Measurements from ENCODE around the gene SERINC5.

The SERINC5 gene

DNA sequence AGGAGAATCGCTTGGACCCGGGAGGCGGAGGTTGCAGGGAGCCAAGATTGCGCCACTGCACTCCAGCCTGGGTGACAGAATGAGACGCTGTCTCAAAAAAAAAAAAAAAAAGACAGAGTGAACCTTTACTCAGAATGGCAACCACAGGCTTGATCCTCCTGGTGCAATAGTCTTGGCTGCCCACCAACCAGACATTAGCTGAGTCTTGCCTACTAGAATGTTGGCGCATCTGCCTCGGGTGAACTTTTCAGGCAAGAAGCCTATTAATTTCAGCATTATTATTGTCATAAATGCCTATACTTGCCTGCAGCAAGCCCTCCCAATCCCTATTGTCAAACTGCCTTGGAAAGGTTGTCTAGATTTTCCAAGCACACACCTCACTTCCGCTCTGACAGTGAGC is 4.2 kb downstream of the SERINC5 start:
- DNase-seq, result no peak

DNA sequence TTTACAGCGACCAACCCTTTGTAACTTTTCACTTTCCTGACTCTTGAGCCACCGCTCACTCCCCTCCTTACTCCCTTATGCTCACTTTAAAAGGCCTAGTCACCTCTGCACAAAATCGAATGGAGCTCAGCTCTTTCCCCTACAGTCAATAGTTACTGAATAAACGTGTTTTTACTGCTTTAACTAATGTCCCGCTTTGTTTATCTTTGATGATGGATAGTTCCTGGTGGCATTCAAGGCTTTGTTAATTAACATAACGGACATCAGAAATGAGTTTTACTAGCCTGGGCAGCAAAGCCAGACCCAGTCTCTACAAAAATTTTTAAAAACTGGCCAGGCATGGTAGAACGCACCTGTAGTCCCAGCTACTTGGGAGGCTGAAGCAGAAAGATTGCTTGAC is 5.0 kb downstream of the SERINC5 start:
- DNase-seq, result no peak

DNA sequence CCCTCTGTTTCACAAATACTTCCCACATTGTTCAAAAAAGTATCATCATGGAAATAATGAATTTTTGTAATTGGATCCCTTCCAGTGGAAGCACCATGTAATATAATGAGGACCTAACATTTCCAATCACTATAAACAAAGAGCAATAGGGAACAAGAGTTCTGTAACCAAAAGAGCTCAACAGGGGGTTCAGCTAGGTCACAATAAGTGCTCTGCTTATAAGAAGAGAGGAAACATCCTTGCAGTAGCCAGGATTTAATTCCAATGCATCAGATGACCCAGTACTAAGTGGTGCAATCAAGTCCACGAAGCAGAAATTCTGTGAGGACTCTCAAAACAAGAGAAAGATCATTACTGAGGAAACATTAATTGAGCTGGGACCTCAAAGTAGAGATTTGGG is 5.9 kb downstream of the SERINC5 start:
- DNase-seq, result no peak

DNA sequence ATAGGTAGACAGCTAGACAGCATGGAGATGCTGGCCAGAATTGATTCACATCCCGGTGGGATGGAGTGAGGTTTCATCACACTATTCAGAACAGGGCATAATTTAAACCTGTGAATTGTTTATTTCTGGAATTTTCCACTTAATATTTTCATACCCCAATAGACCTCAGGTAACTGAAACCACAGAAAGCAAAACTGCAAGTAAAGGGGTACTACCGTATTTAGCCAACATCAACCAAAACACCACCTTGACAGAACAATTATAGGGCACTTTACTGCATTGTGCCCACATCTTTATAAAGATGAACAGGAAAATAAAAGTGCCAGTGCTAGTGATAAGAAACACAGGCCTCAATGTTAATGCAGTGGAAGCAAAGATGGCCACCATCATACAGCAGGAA is 7.5 kb downstream of the SERINC5 start:
- DNase-seq, result no peak

DNA sequence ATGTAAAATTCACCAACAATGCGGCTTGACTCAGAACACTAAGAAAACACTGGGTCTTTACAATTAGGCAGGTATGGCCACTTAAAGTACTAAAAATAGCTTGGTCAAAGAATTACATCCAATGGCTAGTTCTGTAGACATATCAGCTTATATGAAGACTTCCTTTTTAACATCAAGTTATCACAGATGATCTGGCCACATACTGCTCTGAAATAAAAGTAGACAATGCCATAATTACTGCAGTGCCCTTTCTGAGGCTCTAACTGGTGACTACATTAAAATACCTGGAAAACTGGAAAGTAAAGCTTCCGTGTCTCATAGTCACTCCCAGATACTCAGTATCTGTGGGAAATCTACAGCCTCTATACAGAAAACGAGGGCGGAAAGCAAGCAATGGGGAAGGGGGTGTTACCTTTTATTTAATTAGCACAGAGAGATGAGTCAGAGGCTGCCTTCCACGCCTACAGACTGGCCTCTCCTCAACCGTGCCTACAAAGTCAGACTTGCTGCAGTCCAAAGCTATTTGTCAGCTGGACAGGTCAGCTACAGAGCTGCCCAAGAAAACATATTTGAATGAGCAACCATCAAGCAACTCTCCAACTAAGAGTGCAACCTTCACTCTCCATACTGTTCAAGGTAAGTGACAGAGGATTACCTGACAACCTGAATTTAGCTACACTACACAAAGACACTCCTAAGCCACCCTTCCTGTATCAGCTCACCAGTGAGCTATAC is 8.7 kb downstream of the SERINC5 start:
- peak; percentile 54 for DNase-seq

DNA sequence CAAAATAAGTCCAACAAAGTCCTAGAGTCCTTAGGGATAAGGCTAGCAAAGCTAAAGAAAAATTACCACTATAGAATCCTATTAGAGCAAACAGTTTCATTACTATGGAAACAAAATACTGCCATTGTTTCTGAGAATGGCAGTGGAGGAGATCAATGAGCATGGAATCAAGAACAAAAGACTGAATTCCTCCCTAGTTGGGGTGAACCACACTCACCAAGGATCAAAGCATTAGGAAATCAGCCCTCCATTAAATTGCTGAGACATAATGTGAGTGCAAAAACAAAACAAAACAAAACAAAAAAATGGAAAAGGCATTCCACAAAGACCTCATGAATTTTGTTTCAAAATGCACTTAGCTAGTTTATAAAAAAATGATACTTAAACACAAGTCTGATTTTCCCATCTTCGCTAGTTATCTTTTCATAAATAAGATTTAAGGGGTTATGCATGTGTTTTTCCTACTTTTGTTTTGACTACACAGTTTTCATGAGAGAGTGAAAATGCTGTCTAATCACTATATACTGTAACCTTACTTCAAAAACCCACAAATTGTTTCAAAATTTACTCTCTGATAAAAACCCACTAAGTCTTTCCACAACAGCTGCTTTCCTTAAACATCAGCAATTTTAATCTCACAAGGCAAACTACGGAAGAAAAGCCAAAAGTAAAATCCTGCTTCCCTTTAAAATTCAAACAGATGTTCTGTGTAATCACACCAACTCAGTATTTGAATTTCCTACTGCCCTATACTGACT is 9.7 kb downstream of the SERINC5 start:
- no peak for DNase-seq

DNA sequence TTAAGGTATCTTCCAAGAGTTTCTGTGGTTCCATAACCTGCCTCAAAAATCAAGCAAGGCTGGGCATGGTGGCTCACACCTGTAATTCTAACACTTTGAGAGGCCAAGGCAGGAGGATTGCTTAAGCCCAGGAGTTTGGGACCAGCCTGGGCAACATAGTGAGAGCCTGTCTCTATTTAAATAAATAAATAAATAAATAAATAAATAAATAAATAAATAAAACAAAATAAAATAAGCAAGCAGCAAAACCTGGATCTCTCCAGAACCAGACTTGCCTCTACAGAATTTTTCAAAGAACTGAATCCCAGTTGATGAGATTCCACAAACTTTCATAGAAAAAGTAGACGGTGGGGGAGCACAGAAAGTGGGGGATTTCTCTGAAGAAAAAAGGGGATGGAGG is 12.3 kb downstream of the SERINC5 start:
- DNase-seq, result no peak

DNA sequence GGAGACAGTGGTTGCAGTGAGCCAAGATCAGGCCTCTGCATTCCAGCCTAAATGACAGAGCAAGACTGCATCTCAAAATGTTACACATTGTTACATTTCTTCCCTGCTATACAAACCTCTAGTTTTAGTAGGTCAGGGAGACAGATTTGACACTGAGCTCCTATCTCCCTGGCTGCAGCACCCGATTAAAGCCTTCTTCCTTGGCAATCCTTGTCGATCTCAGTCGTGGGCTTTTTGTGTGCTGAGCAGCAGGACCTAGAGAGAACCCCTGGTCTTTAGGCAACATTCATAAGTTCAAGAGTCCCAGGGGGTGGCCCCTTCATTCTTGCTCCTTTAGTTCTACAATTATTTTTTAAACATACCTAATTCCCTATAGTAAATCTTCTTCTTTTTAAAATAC is 13.0 kb downstream of the SERINC5 start:
- DNase-seq, result no peak

DNA sequence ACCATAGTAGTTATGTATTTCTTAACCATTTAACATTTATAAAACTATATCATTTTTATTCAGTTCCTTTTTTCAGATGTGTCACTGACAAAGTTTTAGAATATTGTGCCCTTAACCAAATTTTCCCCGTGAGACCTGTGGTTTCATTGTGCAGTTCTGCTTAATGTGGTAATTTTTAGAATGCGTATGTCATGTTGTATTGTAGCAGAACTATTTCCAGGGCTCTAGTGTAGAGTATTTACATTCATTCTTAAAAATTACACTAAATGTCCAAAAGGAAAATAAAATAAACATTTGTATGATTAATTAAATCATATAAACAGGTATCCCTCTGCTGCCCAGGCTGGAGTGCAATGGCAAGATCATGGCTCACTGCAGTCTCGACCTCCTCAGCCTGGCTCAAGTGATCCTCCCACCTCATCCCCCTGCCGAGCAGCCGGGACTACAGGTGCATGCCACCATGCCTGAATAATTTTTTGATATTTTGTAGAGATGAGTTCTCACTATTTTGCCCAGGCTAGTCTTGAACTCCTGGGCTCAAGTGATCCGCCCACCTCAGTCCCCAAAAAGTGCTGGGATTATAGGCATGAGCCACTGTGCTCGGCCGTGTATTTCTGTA is 15.4 kb downstream of the SERINC5 start:
- no peak for DNase-seq

DNA sequence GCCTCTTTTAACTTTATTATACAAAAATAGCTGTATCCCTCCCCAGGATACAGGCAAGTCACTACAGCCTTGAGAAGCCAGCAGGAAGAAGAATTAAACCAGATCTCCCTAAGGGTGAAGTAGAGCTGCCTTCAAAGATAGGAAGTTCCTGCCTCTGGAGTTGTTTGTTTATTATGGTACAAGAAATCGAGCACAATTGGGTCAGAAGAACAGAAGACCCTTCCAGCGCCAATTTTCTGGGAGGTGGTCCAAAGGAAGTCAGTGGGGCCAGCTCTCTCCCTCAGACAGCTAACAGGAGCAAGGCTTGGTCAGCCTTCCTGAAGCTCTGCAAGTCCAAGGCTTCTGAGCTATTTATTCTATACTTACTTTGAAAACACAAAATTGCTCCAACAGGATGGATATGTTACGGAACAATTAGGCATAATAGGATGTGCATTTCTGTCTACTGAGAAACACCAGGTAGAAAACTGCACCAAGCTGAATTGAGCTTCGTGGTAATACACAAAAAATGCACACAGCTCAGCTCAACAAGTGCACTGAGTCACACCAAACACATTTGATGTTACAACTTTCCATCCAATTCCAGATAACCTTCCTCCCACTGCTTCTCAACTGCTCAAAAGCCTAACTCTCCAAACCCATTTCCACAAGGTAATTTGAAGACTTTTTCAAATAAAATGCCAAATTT is 16.0 kb downstream of the SERINC5 start:
- no peak for DNase-seq

DNA sequence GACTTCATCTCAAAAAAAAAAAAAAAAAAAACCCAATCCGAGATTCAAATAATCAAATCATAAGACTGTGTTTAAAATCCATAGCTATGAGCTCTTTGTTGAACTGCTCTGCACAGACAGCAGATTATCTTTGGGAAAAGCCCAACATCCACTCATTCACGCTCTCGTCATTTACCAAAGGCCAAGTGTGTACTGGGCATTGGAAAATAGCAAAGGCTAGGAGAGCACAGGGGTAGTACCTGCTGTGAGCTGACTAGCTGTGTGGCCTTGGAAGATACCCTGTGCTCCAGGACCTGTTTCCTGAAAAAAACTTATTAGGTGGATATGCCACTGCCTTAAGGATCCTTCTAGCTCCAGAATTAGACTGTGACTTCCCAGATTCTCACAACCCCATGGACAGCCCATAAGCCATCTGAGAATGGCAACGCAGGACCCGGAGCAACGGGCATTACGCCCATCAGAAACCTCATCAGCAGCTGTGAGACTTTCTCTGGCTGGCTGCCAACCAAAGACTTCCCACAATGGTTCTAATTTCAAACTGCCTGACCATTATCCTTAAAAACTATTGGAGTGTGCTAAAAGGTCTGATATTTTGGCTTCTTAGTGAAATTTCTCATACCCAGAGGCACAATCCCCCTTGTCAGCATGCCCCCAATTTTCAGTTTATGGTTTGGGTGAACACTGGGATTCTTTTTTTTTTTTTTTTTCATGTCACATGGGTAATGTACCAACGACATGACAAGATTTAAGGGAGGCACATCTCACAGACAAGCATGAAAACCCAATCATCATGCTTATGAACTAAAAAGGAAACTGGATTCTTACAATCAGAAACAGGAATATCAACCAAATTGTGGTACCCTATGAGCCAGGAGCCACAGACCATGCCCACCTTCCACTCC is 16.8 kb downstream of the SERINC5 start:
- no peak for DNase-seq

DNA sequence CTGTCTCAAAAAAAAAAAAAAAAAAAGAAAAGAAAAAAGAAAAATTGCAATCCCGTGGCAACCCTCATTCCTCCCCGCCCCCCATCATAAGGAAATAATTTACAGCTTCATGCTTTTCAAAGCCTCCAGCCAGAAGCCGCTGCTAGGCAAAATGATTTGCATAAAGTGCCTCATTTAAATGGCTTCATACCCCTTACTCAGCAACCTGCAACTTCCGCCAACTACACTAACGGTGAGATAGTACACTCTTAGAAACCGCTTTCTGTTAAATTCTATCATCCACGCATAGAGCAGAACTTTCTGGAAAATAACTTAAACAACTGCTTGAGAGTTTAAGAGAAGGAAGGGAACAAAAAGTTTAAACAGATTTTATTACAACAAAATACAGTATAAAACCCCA is 17.8 kb downstream of the SERINC5 start:
- DNase-seq, result peak; percentile 51

DNA sequence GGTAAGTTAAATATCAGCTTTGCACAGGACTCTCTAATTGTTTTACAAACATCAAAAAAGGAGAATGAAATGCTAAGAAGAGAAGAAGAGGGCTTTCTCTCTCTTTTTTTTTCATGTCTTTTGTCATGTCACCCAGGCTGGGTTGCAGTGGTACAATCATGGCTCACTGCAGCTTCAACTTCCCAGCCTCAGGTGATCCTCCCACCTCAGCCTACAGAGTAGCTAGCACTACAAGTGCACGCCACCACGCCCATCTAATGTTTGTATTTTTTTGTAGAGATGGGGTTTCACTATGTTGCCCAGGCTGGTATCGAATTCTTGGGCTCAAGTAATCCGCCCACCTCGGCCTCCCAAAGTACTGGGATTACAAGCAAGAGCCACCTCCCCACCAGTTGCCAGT is 18.6 kb downstream of the SERINC5 start:
- no peak for DNase-seq

DNA sequence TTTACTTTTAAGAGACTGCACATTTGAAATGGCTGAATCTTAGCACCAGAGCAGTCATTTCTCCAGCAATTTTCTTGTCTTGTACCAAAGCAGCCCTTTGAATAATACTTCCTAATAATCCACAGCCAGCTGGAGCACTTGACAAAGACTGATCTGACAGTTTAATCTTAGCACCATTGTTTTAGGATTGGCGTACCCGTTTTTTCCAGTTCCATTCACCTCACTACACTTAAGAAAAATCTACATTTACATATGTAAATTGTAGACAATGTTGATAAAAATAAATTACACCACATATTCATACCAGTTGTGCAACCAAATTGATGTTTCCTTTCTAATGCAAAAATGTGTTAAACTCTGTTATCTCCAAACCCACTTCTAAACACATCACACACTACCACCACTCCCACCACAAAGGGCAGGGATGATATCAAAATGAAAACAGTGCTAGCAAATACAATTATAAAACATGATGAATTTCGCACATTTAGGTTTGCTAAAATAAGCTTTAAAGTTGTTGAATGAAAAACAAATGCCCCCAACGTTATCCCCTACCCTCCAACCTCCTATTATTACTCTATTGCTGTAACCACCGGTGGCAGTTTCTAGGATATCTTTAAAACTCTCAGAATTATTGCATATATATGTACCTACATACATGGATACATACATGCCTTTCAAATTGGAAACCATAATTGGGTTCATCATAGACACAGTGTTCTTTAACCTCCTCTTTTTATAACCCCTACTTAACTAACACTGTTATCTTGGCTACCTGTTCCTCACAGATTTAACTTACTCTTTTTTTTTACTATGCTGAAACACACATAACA is 21.5 kb downstream of the SERINC5 start:
- no peak for DNase-seq

DNA sequence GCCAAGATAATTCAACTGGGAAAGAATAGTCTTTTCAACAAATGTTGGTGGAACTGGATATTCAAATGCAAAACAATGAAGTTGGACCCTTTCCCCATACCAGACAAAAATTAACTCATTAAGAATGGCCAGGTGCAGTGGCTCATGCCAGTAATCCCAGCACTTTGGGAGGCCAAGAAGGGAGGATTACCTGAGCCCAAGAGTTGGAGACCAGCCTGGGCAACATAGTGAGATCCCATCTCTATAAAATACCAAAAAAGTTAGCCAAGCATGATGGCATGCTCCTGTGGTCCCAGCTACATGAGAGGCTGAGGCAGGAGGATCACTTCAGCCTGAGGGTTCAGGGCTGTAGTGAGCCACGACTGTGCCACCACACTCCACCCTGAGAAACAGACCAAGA is 24.2 kb downstream of the SERINC5 start:
- DNase-seq, result no peak

DNA sequence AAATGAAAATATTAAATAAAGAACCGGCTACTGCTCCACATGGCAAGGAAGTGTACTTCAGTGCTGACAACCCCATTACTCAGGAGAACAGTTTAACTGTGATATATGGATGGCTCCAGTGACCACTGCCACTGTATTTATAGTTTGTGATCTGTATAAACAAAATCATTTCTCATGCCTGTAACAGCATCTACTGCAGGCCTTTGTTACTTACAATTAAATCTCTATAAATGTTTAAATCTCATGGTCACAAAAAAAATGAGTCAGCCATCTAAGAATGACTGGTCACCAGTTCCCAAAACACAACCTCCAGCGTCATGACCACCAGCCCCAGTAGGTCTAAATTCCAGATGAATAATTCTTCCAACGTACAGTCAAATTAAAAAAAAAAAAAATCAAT is 24.6 kb downstream of the SERINC5 start:
- DNase-seq, result no peak

DNA sequence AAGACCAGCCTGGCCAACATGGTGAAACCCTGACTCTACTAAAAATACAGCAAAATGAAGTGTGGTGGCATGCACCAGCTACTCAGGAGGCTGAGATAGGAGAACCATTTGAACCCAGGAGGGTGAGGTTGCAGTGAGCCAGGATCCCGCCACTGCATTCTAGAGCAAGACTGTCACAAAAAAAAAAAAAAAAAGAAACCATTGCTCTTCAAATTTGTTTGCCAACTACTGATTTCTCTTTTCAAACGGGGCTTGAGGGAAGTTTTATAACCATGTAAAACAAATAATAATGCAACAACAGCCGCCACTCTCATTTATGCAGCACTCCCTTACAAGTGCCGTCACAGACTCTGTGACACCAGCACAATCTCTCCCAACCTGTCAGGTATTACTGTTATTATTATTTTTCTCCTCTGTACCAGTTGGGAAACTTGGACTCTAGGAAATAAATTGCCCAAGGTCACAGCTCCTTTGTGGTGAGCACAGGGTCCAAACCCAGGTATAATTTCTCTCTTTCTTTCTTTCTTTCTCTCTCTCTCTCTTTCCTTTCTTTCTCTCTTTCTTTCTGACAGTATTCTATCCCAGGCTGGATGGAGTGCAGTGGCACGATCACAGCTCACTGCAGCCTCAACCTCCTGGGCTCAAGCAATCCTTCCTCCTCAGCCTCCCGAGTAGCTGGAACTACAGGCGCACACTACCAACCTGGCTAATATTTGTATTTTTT is 25.4 kb downstream of the SERINC5 start:
- no peak for DNase-seq

DNA sequence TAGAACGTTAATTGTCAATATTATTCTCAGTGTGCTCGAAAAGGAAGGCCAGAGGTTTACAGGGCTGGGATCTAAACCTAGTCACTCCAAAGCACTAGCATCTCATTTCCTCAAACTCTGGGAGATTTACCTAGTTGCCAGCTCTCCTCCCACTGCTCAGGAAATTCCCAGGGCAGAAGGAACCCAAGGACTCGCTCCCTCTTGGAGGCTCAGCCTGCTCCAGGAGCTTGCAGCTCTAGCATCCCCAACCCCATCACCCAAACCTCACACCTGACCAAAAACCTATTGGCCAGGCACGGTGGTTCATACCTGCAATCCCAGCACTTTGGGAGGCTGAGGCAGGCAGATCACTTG is 26.0 kb downstream of the SERINC5 start:
- DNase-seq, result no peak

DNA sequence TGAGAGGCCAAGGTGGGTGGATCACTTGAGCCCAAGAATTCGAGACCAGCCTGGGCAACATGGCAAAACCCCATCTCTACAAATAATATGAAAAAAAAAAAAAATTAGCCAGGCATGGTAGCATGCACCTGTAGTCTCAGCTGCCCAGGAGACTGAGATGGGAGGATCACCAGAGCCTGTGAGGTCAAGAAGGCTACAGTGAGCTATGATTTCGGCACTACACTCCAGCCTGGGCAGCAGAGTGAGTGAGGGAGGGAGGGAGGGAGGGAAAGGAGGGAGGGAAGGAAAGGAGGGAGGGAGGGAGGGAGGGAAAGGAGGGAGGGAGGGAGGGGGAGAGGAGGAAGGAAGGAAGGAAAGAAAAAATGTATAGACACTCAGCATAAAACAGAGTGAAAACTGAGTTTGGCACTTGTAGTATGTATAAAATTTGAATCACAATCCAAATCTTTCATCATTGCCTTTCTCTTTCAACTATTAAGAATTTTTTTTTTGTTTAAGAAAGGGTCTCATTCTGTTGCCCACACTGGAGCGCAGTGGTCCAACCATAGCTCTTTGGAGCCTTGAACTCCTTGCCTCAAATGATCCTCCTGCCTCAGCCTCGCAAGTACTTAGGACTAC is 27.8 kb downstream of the SERINC5 start:
- no peak for DNase-seq

DNA sequence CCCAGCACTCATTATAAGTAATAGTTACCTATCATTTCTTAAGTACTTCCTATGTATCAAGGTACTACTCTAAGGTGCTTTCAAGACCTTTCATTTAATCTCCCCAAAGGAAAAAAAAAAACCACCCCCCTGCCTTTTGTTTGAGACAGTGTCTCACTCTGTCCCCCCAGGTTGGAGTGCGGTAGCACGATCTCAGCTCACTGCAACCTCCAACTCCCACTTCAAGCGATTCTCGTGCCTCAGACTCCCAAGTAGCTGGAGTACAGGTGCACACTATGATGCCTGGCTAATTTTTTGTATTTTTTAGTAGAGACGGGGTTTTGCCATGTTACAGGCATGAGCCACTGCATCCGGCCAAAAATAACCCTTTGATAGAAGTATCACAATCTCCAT is 29.9 kb downstream of the SERINC5 start:
- DNase-seq, result no peak
